Chondrocyte (in vitro differentiated cells): ENCODE results near the gene MSRB1. TPM values are rescaled to one million over a fixed set of nuclear protein-coding genes. Genes with fewer than 3 reads are reported as not detected.
"Not testable (repeated sequence)": the region's sequence is repeated elsewhere in the genome, so short reads cannot be mapped to it uniquely, and the experiment has no call there.

Source experiments
- DNase-seq: peaks from one replicate; pipeline ENCODE4 v3.0.0; 2021; ENCODE audit warnings: mixed read lengths, low spot score
- H3K27ac Mint-ChIP-seq: one replicate; pipeline ENCODE4 v1.8.0; 2021; ENCODE audit warnings: mild to moderate bottlenecking, moderate library complexity, mixed read lengths; ENCODE audit not compliant: unreplicated experiment
- H3K27me3 Mint-ChIP-seq: 2 replicates; pipeline ENCODE4 v1.8.0; 2021; ENCODE audit warnings: low read depth, mixed read lengths
- H3K36me3 Mint-ChIP-seq: 2 replicates; pipeline ENCODE4 v1.8.0; 2021; ENCODE audit warnings: low read depth, mixed read lengths
- H3K4me1 Mint-ChIP-seq: 2 replicates; pipeline ENCODE4 v1.8.0; 2021; ENCODE audit warnings: low read depth, mild to moderate bottlenecking, mixed read lengths
- H3K4me3 Mint-ChIP-seq: one replicate; pipeline ENCODE4 v1.8.0; 2021; ENCODE audit warnings: mild to moderate bottlenecking, moderate library complexity, mixed read lengths; ENCODE audit not compliant: unreplicated experiment
- H3K9me3 Mint-ChIP-seq: 2 replicates; pipeline ENCODE4 v1.8.0; 2021; ENCODE audit warnings: low read depth, mixed read lengths
- CTCF ChIP-seq: fragments of 200-600 bp; sonication (generic); IDR thresholded peaks from 2 replicates; pipeline ENCODE4 v1.5.0; 2021; ENCODE audit warnings: antibody characterized with exemption, mild to moderate bottlenecking, moderate library complexity
- total RNA-seq: library from RNA; stranded (reverse); gene quantifications from 3 replicates; pipeline ENCODE4 v1.2.1, GENCODE V29; 2021

MSRB1 gene
- total RNA-seq, 1 donor from 2014 or later: 19.1 TPM

- no peak for DNase-seq
- H3K4me1 Mint-ChIP-seq: peaks cover 8% of the 10 kb centered on the region
- no peaks in the 10 kb centered on the region for H3K9me3 Mint-ChIP-seq
- no peak overlapping the region for H3K4me3 Mint-ChIP-seq
- TF ChIP-seq CTCF: no peak
- H3K27me3 Mint-ChIP-seq: peaks cover 15% of the 10 kb centered on the region
- H3K36me3 Mint-ChIP-seq: no peaks in the 10 kb centered on the region
- H3K27ac Mint-ChIP-seq: no peak overlapping the region
Measured at GRCh38 chr16:1903220-1903574, 39.8 kb downstream of the MSRB1 start.

DNA sequence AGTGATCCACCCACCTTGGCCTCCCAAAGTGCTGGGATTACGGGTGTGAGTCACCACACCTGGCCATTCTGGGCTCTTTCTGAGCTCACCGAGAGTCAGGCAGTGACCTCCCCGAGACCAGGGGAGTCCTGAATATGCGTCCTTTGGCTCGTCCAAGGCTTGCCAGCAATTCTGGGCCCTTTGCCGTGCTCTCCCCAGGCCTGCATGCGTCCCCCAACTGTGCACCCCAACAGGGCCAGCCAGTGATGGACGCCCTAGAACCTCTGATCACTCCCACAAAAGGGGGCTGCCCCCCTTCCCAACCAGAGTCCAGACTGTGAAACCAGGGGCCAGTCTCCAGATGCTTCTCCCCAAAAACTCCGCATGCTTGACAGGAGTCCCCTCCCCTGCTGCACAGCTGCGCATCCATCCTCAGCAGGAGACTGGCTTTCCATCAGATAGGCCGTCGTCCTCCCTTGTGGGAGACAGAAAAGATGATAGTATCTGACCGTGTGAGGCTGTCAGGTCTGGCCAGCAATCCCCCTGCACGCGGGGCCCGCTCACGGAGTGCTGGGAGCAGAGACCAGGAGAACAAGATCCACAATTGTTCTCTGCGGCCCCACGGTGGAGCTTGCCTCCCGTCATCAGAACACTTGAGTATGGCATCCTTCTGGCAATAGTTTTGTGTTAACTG, 40.3 kb downstream of the MSRB1 start:
- H3K27ac Mint-ChIP-seq: no peak overlapping the region
- no peaks in the 10 kb centered on the region for H3K36me3 Mint-ChIP-seq
- peaks cover 8% of the 10 kb centered on the region for H3K4me1 Mint-ChIP-seq
- peaks cover 17% of the 10 kb centered on the region for H3K27me3 Mint-ChIP-seq
- no peak for DNase-seq
- H3K4me3 Mint-ChIP-seq: no peak overlapping the region
- no peaks in the 10 kb centered on the region for H3K9me3 Mint-ChIP-seq
- no peak for TF ChIP-seq CTCF

DNA sequence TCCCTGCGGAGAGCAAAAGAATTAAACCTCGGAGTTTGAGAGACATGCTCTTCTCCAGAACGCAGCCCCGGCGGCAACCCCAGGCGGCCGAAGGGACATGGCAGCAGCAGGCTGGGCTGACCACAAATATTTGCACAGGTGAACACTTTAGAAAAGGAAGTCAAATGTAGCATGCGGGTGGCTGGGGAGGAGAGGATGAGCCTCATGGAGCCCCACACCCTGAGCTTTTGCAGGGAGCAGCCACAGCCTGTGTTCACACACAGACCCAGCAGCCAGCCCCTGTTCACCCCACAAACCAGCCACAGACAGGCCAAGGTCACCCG, 42.6 kb downstream of the MSRB1 start:
- TF ChIP-seq CTCF: no peak
- H3K9me3 Mint-ChIP-seq: no peaks in the 10 kb centered on the region
- no peak for DNase-seq
- H3K27me3 Mint-ChIP-seq: peaks cover 25% of the 10 kb centered on the region
- H3K27ac Mint-ChIP-seq: no peak overlapping the region
- no peaks in the 10 kb centered on the region for H3K4me1 Mint-ChIP-seq
- H3K36me3 Mint-ChIP-seq: no peaks in the 10 kb centered on the region
- no peak overlapping the region for H3K4me3 Mint-ChIP-seq

- no peak for DNase-seq
- Mint-ChIP-seq H3K4me1 (no peaks in the 10 kb centered on the region), H3K27me3 (peaks cover 25% of the 10 kb centered on the region), H3K36me3 (no peaks in the 10 kb centered on the region), H3K27ac (no peak overlapping the region), H3K9me3 (no peaks in the 10 kb centered on the region), H3K4me3 (no peak overlapping the region)
- TF ChIP-seq CTCF: no peak
Measured at GRCh38 chr16:1899641-1900451, 43.2 kb downstream of the MSRB1 start.

GRCh38 chr16:1897692-1898091, 45.3 kb downstream of the MSRB1 start:
- H3K9me3 Mint-ChIP-seq, H3K27ac Mint-ChIP-seq, H3K4me3 Mint-ChIP-seq, DNase-seq, H3K4me1 Mint-ChIP-seq, H3K36me3 Mint-ChIP-seq: not testable (repeated sequence)
- peaks cover 28% of the 10 kb centered on the region for H3K27me3 Mint-ChIP-seq
